ENCODE data around the gene CUX1.

CUX1 gene

GRCh38 chr7:102075126-102075525 lies 257.7 kb downstream of the CUX1 start:
- H3F3A ChIP-seq (ENCODE audit: insufficient read depth, low read length): no peaks in the 10 kb centered on the region
- H3K4me2 ChIP-seq (ENCODE audit: low read depth, low read length): no peak overlapping the region
- no peak for DNase-seq
- no peaks in the 10 kb centered on the region for H3K36me3 ChIP-seq (replicated peaks; ENCODE audit: insufficient read depth, low read length)
- no peaks in the 10 kb centered on the region for H3K9me3 ChIP-seq (replicated peaks; ENCODE audit: insufficient read depth, low read length)
- no peak for TF ChIP-seq CTCF (IDR thresholded peaks at IDR 0.05; ENCODE audit: low read length)
- TF ChIP-seq EZH2phosphoT487 (IDR thresholded peaks at IDR 0.05; ENCODE audit: low read length): no peak
- no peak for TF ChIP-seq EZH2 (optimal IDR thresholded peaks at IDR 0.05; ENCODE audit: low read depth, low read length)
- no peak overlapping the region for H2AFZ ChIP-seq (ENCODE audit: low read length)
- no peaks in the 10 kb centered on the region for H3K9me2 ChIP-seq (replicated peaks; ENCODE audit: insufficient read depth, low read length)
- H3K4me3 ChIP-seq (ENCODE audit: low read length): no peak overlapping the region
- H3K27ac ChIP-seq (ENCODE audit: low read length): no peak overlapping the region
- H3K79me2 ChIP-seq (ENCODE audit: low read length): no peaks in the 10 kb centered on the region
- no peak overlapping the region for H3K9ac ChIP-seq (ENCODE audit: low read length)
- no peaks in the 10 kb centered on the region for H3K4me1 ChIP-seq (ENCODE audit: low read length)
- H4K20me1 ChIP-seq (ENCODE audit: insufficient read depth, low read length): no peaks in the 10 kb centered on the region
- no peaks in the 10 kb centered on the region for H3K27me3 ChIP-seq (replicated peaks; ENCODE audit: insufficient read depth, low read length)

DNA sequence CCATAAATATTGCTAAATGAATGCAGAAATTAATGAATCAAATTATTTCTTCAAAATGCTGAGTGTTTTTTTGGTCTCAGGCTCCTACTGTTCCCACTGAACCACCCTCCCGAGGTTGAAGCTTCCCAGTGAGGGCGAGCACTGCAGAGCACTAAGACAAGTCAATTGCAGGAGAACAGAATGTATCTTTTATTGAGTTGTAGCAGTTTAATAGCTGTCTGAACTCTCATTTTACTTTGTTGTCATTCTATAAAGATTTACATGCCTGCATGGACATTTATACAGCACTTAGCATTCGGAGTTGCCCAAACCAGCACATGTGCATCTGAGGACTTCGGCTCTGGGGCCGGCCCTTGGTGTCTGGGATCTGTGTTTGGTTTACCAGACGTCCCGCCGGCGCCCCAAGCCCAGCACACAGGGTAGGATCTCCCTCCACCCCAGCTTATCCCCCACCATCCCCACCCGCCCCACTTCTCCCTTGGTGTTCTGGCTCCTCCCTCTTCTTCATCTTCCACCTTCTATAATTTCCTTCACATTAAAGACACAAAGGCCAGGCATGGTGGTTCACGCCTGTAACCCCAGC lies 258.2 kb downstream of the CUX1 start:
- H3K4me1 ChIP-seq (ENCODE audit: low read length): no peaks in the 10 kb centered on the region
- H3K36me3 ChIP-seq (replicated peaks; ENCODE audit: insufficient read depth, low read length): no peaks in the 10 kb centered on the region

DNA sequence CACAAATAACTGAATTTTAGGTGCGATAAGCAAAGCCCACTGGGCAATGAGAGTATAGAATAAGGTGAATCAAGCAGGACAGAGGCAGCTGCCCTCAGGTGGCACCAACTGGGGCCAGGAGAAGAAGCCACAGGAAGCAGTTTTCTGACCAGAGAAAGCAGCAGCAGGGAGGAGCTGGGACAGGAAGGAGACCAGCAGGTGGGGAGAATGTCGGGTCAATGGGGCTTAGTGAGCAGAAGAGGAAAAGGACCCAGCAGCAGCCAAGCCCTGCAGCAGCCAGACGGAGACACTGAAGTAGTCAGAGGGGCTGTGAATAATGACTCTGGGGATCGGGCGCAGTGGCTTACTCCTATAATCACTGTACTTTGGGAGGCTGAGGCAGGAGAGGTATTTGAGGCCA lies 259.7 kb downstream of the CUX1 start:
- Histone ChIP-seq H4K20me1 (ENCODE audit: insufficient read depth, low read length) (no peaks in the 10 kb centered on the region), H3K9me2 (replicated peaks; ENCODE audit: insufficient read depth, low read length) (no peaks in the 10 kb centered on the region), H2AFZ (ENCODE audit: low read length) (no peak overlapping the region), H3K27ac (ENCODE audit: low read length) (no peak overlapping the region), H3K36me3 (replicated peaks; ENCODE audit: insufficient read depth, low read length) (no peaks in the 10 kb centered on the region), H3K79me2 (ENCODE audit: low read length) (no peaks in the 10 kb centered on the region), H3K9me3 (replicated peaks; ENCODE audit: insufficient read depth, low read length) (no peaks in the 10 kb centered on the region), H3K4me1 (ENCODE audit: low read length) (no peaks in the 10 kb centered on the region), H3K9ac (ENCODE audit: low read length) (no peak overlapping the region), H3F3A (ENCODE audit: insufficient read depth, low read length) (no peaks in the 10 kb centered on the region), H3K4me2 (ENCODE audit: low read depth, low read length) (no peak overlapping the region), H3K4me3 (ENCODE audit: low read length) (no peak overlapping the region), H3K27me3 (replicated peaks; ENCODE audit: insufficient read depth, low read length) (no peaks in the 10 kb centered on the region)
- DNase-seq: no peak
- no peak for TF ChIP-seq EZH2 (optimal IDR thresholded peaks at IDR 0.05; ENCODE audit: low read depth, low read length)

More for the DNA sequence above, 258.2 kb downstream of the CUX1 start:
- Histone ChIP-seq H3K4me2 (ENCODE audit: low read depth, low read length) (no peak overlapping the region), H2AFZ (ENCODE audit: low read length) (no peak overlapping the region), H3K4me3 (ENCODE audit: low read length) (no peak overlapping the region), H3K9me2 (replicated peaks; ENCODE audit: insufficient read depth, low read length) (no peaks in the 10 kb centered on the region), H3K79me2 (ENCODE audit: low read length) (no peaks in the 10 kb centered on the region), H3K9ac (ENCODE audit: low read length) (no peak overlapping the region), H4K20me1 (ENCODE audit: insufficient read depth, low read length) (no peaks in the 10 kb centered on the region), H3K27ac (ENCODE audit: low read length) (no peak overlapping the region), H3K27me3 (replicated peaks; ENCODE audit: insufficient read depth, low read length) (no peaks in the 10 kb centered on the region), H3K9me3 (replicated peaks; ENCODE audit: insufficient read depth, low read length) (no peaks in the 10 kb centered on the region), H3F3A (ENCODE audit: insufficient read depth, low read length) (no peaks in the 10 kb centered on the region)
- DNase-seq: no peak
- TF ChIP-seq EZH2phosphoT487 (IDR thresholded peaks at IDR 0.05; ENCODE audit: low read length) (no peak), CTCF (IDR thresholded peaks at IDR 0.05; ENCODE audit: low read length) (no peak), EZH2 (optimal IDR thresholded peaks at IDR 0.05; ENCODE audit: low read depth, low read length) (no peak)

- DNase-seq: no peak
- Histone ChIP-seq H3K9ac (ENCODE audit: low read length) (no peak overlapping the region), H3F3A (ENCODE audit: insufficient read depth, low read length) (no peaks in the 10 kb centered on the region), H3K9me2 (replicated peaks; ENCODE audit: insufficient read depth, low read length) (no peaks in the 10 kb centered on the region), H3K9me3 (replicated peaks; ENCODE audit: insufficient read depth, low read length) (no peaks in the 10 kb centered on the region), H3K27ac (ENCODE audit: low read length) (no peak overlapping the region), H2AFZ (ENCODE audit: low read length) (no peak overlapping the region), H3K36me3 (replicated peaks; ENCODE audit: insufficient read depth, low read length) (no peaks in the 10 kb centered on the region), H3K4me2 (ENCODE audit: low read depth, low read length) (no peak overlapping the region), H4K20me1 (ENCODE audit: insufficient read depth, low read length) (no peaks in the 10 kb centered on the region), H3K4me3 (ENCODE audit: low read length) (no peak overlapping the region), H3K79me2 (ENCODE audit: low read length) (no peaks in the 10 kb centered on the region), H3K4me1 (ENCODE audit: low read length) (no peaks in the 10 kb centered on the region), H3K27me3 (replicated peaks; ENCODE audit: insufficient read depth, low read length) (no peaks in the 10 kb centered on the region)
- TF ChIP-seq CTCF (IDR thresholded peaks at IDR 0.05; ENCODE audit: low read length) (no peak), EZH2 (optimal IDR thresholded peaks at IDR 0.05; ENCODE audit: low read depth, low read length) (no peak), EZH2phosphoT487 (IDR thresholded peaks at IDR 0.05; ENCODE audit: low read length) (no peak)
Observed at GRCh38 chr7:102079140-102080018, 262.0 kb downstream of the CUX1 start.

Measured in MM.1S (cell line).